Jurkat, Clone E6-1 (cell line): ENCODE measurements around the gene CHORDC1.
"Not testable (repeated sequence)": the region's sequence is repeated elsewhere in the genome, so short reads cannot be mapped to it uniquely, and the experiment has no call there.

Source experiments
- DNase-seq: peaks from one replicate; pipeline ENCODE4 v3.0.0-alpha.2; 2011; ENCODE audit warnings: low read depth, low spot score
- H3K4me3 ChIP-seq: 2 replicates; pipeline ENCODE4 v1.5.1; 2011; ENCODE audit warnings: mild to moderate bottlenecking, low read length, control low read depth, moderate library complexity

Gene CHORDC1

DNA sequence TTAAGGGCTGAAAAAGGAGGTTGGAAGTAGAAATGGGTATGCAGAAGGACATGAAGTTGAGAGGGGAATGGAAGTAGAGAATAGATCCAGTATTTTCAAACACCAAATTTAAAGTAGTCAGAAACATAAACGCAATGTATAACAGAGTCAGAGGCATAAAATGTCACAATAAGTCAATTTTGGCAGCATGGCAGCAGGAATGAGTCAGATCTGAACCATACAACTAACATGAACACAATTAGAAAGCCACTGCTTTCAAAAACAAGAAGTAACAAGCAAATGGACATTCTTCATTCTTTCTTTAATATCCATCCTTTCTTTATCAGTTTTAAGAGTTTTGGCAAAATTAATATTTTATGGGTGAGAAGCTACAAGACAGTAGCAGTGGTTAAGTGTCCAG lies 2.5 kb downstream of the CHORDC1 start:
- DNase-seq, result no peak
- no peak overlapping the region for H3K4me3 ChIP-seq

DNA sequence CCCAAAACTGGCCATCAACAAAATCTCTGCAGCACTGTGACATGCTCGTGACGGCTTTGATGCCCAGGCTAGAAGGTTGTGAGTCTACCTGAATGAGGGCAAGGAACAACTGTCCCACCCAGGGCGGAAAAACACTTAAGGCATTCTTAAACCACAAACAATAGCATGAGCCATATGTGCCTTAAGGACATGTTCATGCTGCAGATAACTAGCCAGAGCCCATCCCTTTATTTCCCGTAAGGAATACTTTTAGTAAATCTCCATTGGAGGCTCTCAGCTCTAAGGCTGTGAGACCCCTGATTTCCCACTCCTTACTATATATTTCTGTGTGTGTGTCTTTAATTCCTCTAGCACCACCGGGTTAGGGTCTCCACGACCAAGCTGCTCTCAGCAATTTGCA lies 3.4 kb downstream of the CHORDC1 start:
- H3K4me3 ChIP-seq, result no peak overlapping the region
- no peak for DNase-seq

DNA sequence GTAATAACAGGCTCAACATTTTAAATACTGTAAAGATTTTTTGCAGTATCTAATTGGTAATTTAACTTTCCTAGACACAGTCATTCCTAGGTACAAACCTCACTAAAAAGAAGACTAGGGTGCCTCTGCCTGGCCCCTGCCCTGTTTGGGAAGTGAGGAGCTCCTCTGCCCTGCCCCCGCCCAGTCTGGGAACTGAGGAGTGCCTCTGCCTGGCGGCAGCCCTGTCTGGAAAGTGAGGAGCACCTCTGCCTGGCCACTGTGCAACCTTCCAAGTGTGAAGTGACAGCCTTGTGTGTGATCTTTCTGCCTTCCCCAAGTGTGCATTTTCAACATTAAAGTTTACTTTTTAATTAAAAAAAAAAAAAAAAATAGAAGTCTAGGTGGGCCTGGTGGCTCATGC lies 4.2 kb downstream of the CHORDC1 start:
- DNase-seq, result no peak
- H3K4me3 ChIP-seq, result no peak overlapping the region

DNA sequence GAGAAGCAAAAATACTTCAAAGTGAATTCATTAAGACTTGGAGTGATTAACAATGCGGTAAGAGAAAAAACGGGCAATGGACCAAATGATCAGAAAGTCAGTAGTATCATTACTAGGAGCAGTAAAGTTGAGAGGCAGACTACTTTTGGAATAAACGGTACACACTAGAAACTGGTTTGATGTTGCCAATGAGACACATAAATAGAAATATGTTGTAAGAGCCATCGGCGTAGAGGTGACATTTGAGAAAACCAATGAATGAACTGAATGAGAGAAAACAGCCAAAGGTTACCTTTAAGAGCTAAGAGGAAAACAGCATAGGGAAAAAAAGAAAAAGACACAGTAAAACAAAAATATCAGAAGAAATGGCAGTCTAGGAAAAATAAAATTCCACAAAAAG lies 6.2 kb downstream of the CHORDC1 start:
- DNase-seq, result no peak
- H3K4me3 ChIP-seq, result no peak overlapping the region

DNA sequence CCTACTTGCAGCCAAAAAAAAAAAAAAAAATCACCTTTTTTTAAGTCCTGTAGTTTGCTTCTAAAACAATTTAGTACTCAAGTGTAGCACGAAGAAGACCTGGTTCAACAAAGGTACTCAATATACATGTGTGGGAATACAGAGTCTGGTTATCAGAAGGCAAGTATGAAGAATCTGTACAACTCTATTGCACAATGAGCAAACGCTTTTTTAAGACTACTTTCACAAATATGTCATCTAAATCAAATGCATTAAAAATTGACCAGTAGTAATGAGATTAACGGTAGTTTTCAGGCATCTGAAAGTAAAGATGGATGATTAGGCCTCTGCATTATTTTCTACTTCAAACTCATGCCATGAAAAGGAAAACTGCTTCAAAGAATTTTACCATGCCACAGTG lies 9.5 kb downstream of the CHORDC1 start:
- H3K4me3 ChIP-seq, result no peak overlapping the region

DNA sequence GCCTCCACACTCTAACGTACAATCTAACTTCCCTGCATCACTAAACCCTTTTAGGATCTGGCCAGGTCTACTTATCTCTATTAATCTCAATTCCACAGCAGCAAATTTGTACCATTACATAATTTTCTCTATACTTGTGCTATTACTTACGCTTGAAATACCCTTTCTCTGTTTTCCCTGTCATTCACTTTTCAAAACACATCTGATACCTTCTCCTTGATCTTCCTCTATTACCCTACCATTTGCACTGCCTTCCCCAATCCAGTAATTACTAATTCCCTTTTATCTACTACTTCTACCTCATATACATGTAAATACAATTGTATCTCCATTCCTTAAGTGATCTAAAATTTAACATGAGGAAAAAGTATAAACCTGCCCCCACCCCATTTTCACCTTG lies 14.0 kb downstream of the CHORDC1 start:
- no peak for DNase-seq
- no peak overlapping the region for H3K4me3 ChIP-seq

More for the DNA sequence above, 9.5 kb downstream of the CHORDC1 start:
- no peak for DNase-seq

DNA sequence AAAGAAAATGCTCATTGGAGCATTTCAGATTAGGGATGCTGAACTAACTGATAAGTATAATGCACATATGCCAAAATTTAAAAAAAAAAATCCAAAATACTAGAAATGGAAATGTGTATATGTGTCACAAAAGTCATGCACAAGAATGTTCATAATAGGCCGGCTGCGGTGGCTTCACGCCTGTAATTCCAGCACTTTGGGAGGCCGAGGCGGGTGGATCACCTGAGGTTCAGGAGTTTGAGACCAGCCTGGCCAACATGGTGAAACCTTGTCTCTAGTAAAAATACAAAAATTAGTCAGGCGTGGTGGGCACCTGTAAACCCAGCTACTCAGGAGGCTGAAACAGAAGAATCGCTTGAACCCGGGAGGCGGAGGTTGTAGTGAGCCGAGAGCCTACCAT lies 14.9 kb downstream of the CHORDC1 start:
- not testable (repeated sequence) for DNase-seq

DNA sequence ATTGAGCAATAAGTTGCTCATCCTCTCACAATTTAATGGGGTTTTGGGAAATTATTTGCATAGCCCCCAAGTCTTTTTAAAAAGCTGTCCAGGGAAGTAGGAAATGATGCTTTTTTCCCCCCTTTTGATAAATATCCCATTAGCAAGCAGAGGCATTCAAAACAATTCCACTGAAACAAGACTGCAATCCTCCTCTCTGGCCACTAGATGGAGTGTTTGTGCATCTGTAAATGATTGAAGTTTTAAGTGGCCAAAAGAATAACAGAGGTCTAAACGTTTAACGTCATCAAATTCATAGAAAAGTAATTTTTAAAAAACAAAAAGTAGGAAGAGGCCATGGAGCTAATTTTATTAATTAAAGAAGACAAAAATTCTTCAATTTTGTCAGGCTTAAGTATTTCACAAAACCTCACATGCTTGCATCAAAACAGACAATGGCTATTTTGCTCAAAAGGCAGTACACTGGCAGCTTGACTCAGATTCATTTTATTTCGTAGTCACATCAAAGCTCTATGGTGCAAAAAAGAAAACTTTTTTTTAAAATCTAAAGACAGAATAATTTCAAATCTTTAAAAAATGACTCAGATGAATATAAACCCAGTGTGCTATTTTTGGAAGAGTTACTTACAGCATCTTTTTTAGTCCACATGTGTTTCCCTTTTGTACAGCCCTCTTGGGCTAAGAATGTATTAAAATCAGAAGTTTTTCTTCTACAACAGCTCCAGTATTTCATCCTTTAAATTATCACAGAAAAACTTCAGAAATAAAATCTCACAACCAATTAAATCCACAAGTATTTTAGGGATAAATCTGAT lies 17.8 kb downstream of the CHORDC1 start:
- H3K4me3 ChIP-seq, result no peak overlapping the region
- peak; percentile 53 for DNase-seq

More for the DNA sequence above, 14.9 kb downstream of the CHORDC1 start:
- not testable (repeated sequence) for H3K4me3 ChIP-seq

DNA sequence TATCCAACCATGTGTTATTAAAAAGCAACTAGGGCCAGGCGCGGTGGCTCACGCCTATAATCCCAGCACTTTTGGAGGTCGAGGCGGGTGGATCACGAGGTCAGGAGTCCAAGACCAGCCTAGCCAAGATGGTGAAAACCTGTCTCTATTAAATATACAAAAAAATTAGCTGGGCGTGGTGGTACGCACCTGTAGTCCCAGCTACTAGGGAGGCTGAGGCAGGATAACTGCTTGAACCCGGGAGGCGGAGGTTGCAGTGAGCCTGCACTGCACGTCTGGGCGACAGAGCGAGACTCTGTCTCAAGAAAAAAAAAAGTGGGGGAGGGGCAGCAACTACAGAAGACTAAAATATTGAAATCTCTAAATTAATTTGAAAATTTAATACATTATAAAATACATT lies 18.4 kb downstream of the CHORDC1 start:
- H3K4me3 ChIP-seq, result no peak overlapping the region
- DNase-seq, result no peak

DNA sequence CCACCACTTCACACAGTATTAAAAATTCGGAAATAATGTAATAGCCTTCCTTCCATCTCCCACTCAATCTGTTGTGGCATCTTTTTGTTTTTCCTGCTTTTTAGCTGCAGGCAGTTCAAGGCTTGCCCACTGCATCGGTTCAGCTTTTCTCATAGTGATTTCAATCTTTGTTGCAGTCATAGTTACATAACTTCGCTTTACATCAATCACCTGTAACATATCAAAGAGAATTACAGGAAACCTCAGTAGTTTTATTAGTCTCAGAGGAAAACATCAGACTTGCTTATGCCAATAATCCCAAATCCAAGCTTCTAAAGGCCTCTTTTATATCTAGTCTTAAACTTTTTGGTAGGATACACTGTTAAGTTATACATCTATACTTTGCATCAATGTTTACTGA lies 20.5 kb downstream of the CHORDC1 start:
- DNase-seq, result no peak
- no peak overlapping the region for H3K4me3 ChIP-seq

DNA sequence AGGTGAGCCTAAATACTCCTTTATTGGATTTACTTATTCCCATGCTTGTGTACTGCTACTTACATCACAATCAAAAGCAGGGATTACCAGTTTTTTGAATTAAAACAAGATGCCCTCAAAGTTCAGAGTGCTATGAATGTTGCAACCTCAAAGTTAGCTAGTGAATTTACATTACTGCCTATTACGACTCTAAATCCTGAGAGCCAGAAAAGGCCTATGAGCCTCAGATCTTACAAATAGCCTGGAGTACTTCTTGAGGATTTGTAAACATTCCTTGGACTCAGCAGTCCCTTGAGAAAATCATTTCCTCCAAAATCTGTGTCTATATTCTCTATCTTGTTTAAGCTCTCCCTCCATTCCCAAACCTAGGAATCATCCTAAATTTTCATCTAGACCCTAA lies 25.5 kb downstream of the CHORDC1 start:
- DNase-seq, result no peak

DNA sequence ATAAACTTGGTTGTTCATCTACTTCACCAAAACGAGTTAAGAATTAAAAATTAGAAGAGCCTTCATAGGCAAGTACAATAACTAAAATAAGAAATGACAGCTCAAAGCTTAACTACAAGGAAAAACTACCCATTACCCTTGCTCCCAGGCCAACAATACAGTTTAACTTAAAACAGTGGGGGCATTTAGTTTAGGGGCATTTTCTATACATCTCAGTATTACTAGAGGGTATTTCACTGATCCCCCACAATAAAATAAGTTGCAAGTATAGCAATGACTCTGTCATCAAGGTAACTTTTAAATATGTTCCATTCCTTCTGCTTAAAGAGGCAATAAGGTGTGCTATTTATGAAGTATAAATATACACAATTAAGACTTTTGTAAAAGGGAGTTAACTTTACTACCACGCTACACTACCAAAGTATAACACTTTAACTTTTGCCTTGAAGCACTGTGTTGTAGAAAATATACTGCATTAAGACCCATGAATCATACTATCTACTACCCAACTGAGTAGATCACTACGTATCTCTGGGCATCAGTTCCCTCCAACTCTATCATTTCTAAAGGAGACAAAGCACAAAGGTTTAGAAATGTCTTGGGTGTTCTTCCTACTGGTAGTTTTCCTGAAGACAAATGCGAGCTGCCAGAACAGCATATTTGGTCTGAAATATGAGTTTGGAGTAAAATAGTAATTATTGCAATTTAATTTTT lies 29.8 kb downstream of the CHORDC1 start:
- no peak for DNase-seq
- H3K4me3 ChIP-seq, result no peak overlapping the region

More for the DNA sequence above, 25.5 kb downstream of the CHORDC1 start:
- H3K4me3 ChIP-seq, result no peak overlapping the region

DNA sequence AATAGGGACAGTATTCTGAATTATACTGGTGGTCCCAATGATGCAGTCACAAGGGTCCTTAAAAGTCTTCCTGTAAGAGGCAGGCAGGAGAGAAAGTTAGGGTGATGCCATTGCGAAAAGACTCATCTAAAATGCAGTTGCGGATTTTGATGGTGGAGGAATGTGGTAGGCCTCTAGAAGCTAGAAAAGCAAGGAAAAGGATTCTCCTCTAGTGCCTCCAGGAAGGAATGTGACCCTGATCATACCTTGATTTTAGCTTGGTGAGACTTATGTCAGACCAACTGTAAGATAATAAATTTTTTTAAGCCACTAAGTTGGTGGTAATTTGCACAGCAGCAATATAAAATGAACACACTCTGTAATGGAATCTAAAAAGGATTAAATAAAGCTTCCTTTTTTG lies 33.8 kb downstream of the CHORDC1 start:
- no peak for DNase-seq
- no peak overlapping the region for H3K4me3 ChIP-seq

DNA sequence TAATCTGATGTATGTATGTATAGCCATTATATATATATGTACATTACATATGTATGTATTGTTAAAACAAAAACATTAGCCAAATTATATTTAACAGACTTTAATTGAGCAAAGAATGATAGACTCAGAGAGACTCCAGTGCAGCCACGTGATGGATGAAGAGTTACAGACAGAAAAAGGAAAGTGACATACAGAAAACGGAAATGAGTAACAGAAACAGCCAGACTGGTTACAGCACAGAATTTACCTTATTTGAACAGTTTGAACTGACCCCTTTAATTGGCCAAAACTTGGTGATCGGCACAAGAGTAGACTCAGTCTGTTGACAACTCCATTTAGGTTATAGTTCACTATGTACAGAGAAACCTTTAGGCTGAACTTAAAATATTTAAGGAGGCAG lies 35.0 kb downstream of the CHORDC1 start:
- DNase-seq, result no peak
- H3K4me3 ChIP-seq, result no peak overlapping the region

DNA sequence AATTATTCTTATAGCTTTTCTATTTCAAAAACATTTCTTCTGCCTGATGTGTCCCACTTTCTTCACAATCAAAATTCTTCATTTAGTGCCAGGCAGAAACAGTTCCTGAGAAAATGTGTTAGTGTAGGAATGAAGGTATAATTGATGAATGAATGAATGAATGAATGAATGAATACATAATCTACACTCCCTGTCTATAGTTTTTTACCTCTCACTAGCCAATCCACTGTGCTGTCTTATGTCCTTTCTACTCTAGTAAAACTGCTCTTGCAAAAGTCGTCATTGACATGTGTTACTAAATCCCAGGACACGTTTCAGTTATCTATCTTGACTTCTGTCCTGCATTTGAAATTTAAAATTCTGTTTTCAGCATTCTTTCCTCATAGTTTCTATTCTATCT lies 42.9 kb downstream of the CHORDC1 start:
- no peak for DNase-seq
- no peak overlapping the region for H3K4me3 ChIP-seq

DNA sequence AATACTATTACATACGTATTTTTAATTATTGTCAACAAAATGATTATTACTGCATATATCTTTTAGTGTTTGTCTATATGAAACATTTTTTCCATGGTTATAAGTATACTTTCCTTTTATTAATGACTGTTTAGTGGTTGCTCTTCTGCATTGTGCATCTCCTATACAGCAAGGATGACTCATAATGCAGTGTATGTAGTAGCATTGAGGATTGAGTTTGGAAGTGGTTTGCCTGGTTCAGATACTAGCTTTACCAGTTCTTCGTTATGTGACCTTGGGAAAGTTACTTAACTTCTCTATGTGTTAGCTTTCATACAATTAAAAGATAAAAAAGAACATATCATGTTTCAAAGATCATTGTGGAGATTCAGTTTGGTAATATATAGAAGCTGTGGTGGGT lies 44.1 kb downstream of the CHORDC1 start:
- no peak overlapping the region for H3K4me3 ChIP-seq
- DNase-seq, result no peak

DNA sequence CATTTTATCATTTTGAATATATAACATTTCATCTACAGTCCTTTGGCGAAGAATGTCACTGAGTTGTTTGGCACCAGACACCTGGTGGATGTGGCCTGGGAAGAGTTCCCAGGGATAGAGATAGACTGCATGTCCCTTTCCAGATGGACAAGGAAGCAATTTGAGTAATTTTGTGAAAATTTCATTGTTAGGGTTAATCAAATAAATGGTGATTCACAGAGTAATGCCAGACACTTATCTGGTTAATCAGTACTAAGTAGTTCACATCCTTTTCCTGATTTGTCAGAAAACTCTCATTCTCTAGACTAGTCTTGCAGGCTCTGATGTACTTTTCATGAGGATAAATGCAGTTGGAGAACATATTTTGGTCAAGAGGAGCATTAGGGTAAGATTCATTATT lies 46.8 kb downstream of the CHORDC1 start:
- no peak overlapping the region for H3K4me3 ChIP-seq
- no peak for DNase-seq

DNA sequence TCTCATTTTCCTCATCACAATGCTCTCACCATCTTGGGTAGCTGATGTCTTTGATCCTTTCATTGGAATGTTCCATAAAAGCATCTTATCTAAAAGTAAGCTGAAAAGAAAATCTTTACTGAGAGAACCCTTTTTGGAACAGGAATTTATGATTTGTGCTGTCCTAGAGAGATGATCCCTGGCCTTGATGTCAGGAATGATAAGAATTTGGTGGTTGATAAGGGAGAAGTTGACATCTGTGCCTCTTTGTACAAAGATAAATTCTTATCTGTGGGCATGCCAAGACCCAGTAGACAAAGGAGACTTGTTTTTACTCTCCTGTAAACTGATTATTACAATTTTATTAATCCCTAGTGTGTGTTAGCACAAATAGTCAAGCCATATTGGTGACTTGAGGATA lies 51.5 kb downstream of the CHORDC1 start:
- no peak for DNase-seq
- H3K4me3 ChIP-seq, result no peak overlapping the region

DNA sequence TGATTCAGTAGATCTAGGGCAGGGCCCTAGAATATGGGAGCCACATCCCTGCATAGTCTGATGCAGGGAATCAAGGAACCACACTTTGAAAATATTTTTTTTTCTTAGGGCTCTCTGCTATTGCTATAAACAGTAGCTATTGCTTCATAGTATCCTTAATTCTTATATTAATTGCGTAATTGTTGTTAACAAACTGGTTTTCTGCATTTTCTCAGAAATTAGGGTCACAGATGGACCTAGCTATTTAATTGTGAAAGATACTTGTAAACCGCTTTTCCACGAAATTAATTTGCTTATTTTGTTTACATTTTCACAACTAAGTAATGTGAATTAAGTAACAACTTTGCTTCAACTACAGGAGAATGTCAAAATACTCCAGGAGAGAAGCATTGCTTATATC lies 54.3 kb downstream of the CHORDC1 start:
- no peak overlapping the region for H3K4me3 ChIP-seq
- DNase-seq, result no peak

DNA sequence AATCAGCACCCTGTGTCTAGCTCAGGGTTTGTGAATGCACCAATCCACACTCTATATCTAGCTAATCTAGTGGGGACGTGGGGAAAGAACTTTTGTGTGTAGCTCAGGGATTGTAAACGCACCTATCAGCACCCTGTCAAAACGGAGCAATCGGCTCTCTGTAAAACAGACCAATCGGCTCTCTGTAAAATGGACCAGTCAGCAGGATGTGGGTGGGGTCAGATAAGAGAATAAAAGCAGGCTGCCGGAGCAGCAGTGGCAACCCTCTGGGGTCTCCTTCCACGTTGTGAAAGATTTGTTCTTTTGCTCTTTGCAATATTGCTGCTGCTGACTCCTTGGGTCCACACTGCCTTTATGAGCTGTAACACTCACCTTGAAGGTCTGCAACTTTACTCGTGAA lies 55.1 kb downstream of the CHORDC1 start:
- not testable (repeated sequence) for H3K4me3 ChIP-seq, DNase-seq
